ENCODE measurements around the gene DLG1.
"Not testable (repeated sequence)": the region's sequence is repeated elsewhere in the genome, so short reads cannot be mapped to it uniquely, and the experiment has no call there.

Gene DLG1

GRCh38 chr3:197034778-197035177 is 263.6 kb downstream of the DLG1 start:
- not testable (repeated sequence) for DNase-seq (ENCODE audit: low read depth in 2 of 2, low spot score in 1 of 2)

GRCh38 chr3:197033764-197034163 is 264.6 kb downstream of the DLG1 start:
- DNase-seq (ENCODE audit: low read depth in 2 of 2, low spot score in 1 of 2), result not testable (repeated sequence)

GRCh38 chr3:197031315-197032285 is 266.8 kb downstream of the DLG1 start:
- DNase-seq (ENCODE audit: low read depth in 2 of 2, low spot score in 1 of 2), result no peak

- DNase-seq (ENCODE audit: low read depth in 2 of 2, low spot score in 1 of 2), result no peak
Measured at GRCh38 chr3:197030379-197031314, 267.8 kb downstream of the DLG1 start.

GRCh38 chr3:197029511-197030167 is 268.8 kb downstream of the DLG1 start, which contains the start of gene MELTF:
MELTF (minus strand) TSS chr3:197029817; CDS start chr3:197029702, 115 bp downstream.
- DNase-seq (ENCODE audit: low read depth in 2 of 2, low spot score in 1 of 2), result peak; percentile 45 to 52

GRCh38 chr3:197028728-197029510 is 269.5 kb downstream of the DLG1 start:
- no peak for DNase-seq (ENCODE audit: low read depth in 2 of 2, low spot score in 1 of 2)

- DNase-seq (ENCODE audit: low read depth in 2 of 2, low spot score in 1 of 2), result no peak
Measured at GRCh38 chr3:197027896-197028727, 270.3 kb downstream of the DLG1 start.

- no peak for DNase-seq (ENCODE audit: low read depth in 2 of 2, low spot score in 1 of 2)
Measured at GRCh38 chr3:197027151-197027895, 271.1 kb downstream of the DLG1 start.

GRCh38 chr3:197026481-197026866 is 271.9 kb downstream of the DLG1 start:
- no peak for DNase-seq (ENCODE audit: low read depth in 2 of 2, low spot score in 1 of 2)

- DNase-seq (ENCODE audit: low read depth in 2 of 2, low spot score in 1 of 2), result no peak
Measured at GRCh38 chr3:197025736-197026480, 272.5 kb downstream of the DLG1 start.

GRCh38 chr3:197024881-197025735 is 273.3 kb downstream of the DLG1 start:
- no peak for DNase-seq (ENCODE audit: low read depth in 2 of 2, low spot score in 1 of 2)

- DNase-seq (ENCODE audit: low read depth in 2 of 2, low spot score in 1 of 2), result no peak
Measured at GRCh38 chr3:197023998-197024651, 274.3 kb downstream of the DLG1 start.

GRCh38 chr3:197023241-197023997 is 275.0 kb downstream of the DLG1 start:
- no peak for DNase-seq (ENCODE audit: low read depth in 2 of 2, low spot score in 1 of 2)

- no peak for DNase-seq (ENCODE audit: low read depth in 2 of 2, low spot score in 1 of 2)
Measured at GRCh38 chr3:197022405-197023231, 275.8 kb downstream of the DLG1 start.
